Keratinocyte (primary cell): ENCODE data around the gene SNX20. TPM values are rescaled to one million over a fixed set of nuclear protein-coding genes. Genes with fewer than 3 reads are reported as not detected.

Source experiments
- DNase-seq: peaks from one replicate; pipeline ENCODE4 v3.0.0-alpha.2; 2011; ENCODE audit warnings: low read depth, missing footprints, low spot score
- FAIRE-seq: peaks from 2 replicates; lab custom pipeline; 2011; peaks lifted over from hg19 to GRCh38; lab: Jason Lieb, UNC
- H2AFZ ChIP-seq: 2 replicates; pipeline ENCODE4 v1.6.0; 2012; ENCODE audit warnings: low read length, control low read depth, inconsistent platforms; ENCODE audit not compliant: control insufficient read depth
- H3K27ac ChIP-seq: 2 replicates; pipeline ENCODE4 v1.5.1; 2011; ENCODE audit warnings: low read length; ENCODE audit not compliant: control insufficient read depth, insufficient read depth
- H3K27me3 ChIP-seq: 3 replicates; pipeline ENCODE4 v1.6.0; 2011; ENCODE audit warnings: low read length; ENCODE audit not compliant: control insufficient read depth, insufficient read depth; ENCODE audit errors: extremely low read depth
- H3K36me3 ChIP-seq, 2 experiments: 2 replicates in 1 of 2; 3 replicates in 1 of 2; pipeline ENCODE4 v1.5.1; 2011; ENCODE audit warnings: low read length in 2 of 2, mild to moderate bottlenecking in 1 of 2; ENCODE audit not compliant: control insufficient read depth in 2 of 2, insufficient read depth in 2 of 2; ENCODE audit errors: extremely low read depth in 1 of 2
- H3K4me1 ChIP-seq: 3 replicates; pipeline ENCODE4 v1.5.1; 2011; ENCODE audit warnings: low read length; ENCODE audit not compliant: control insufficient read depth, insufficient read depth; ENCODE audit errors: extremely low read depth
- H3K4me2 ChIP-seq: 3 replicates; pipeline ENCODE4 v1.6.0; 2011; ENCODE audit warnings: low read depth, low read length; ENCODE audit not compliant: control insufficient read depth, insufficient read depth; ENCODE audit errors: extremely low read depth
- H3K4me3 ChIP-seq, 3 experiments: fragments of 200-600 bp in 1 of 3; sonication (generic) in 1 of 3; 2 replicates in 2 of 3; 3 replicates in 1 of 3; pipeline ENCODE4 v1.5.1; 2011 to 2016; ENCODE audit warnings: low read length in 3 of 3, mild to moderate bottlenecking in 3 of 3, control low read depth in 2 of 3, inconsistent platforms in 1 of 3, low read depth in 1 of 3, mixed read lengths in 1 of 3, mixed run types in 1 of 3, moderate library complexity in 1 of 3; ENCODE audit not compliant: control insufficient read depth in 2 of 3, insufficient read depth in 2 of 3; ENCODE audit errors: extremely low read depth in 1 of 3
- H3K79me2 ChIP-seq: 2 replicates; pipeline ENCODE4 v1.6.0; 2012; ENCODE audit warnings: low read length; ENCODE audit not compliant: control insufficient read depth, insufficient read depth
- H3K9ac ChIP-seq: 3 replicates; pipeline ENCODE4 v1.6.0; 2011; ENCODE audit warnings: low read length; ENCODE audit not compliant: control insufficient read depth, insufficient read depth; ENCODE audit errors: extremely low read depth
- H3K9me1 ChIP-seq: 3 replicates; pipeline ENCODE4 v1.6.0; 2011; ENCODE audit warnings: low read length; ENCODE audit not compliant: control insufficient read depth, insufficient read depth; ENCODE audit errors: extremely low read depth
- H3K9me3 ChIP-seq: 2 replicates; pipeline ENCODE4 v1.5.1; 2012; ENCODE audit warnings: low read depth, low read length; ENCODE audit not compliant: control insufficient read depth
- H4K20me1 ChIP-seq: 3 replicates; pipeline ENCODE4 v1.6.0; 2011; ENCODE audit warnings: low read length; ENCODE audit not compliant: control insufficient read depth, insufficient read depth; ENCODE audit errors: extremely low read depth
- EZH2 ChIP-seq: IDR thresholded peaks from one replicate; pipeline ENCODE4 v1.6.1; 2012; ENCODE audit warnings: inconsistent platforms, mild to moderate bottlenecking, low read length, moderate library complexity
- dilution Hi-C: fragments of 300-500 bp; cut with MboI; formaldehyde crosslinking; loops from one replicate; pipeline ENCODE4 v1.7.0; 2020; ENCODE audit warnings: low sequenced_read_pairs; ENCODE audit not compliant: extremely low pct_ligation_motif_present
- polyA plus RNA-seq, 5 experiments: library from polyadenylated mRNA; depleted of rRNA in 3 of 5; stranded (reverse) in 3 of 5; stranded (forward) in 1 of 5; unstranded in 1 of 5; fragments of >200 nt; gene quantifications; 1 replicate in 1 of 5; 2 replicates in 3 of 5; 3 replicates in 1 of 5; pipeline versions ENCODE4 v1.2.1 to v1.2.3, GENCODE V29; 2011 to 2012; ENCODE audit warnings: missing spikeins in 2 of 5, low read depth in 1 of 5, low replicate concordance in 1 of 5
- TF ChIP-seq, protein P1 (sequence below), 3 experiments: IDR thresholded peaks in 1 of 3; conservative IDR thresholded peaks in 1 of 3; optimal IDR thresholded peaks in 1 of 3; 2 replicates in 2 of 3; 3 replicates in 1 of 3; pipeline versions ENCODE3 to v1.5.1; 2011; ENCODE audit warnings: low read length in 3 of 3, mild to moderate bottlenecking in 3 of 3, moderate library complexity in 2 of 3, control low read depth in 1 of 3, inconsistent platforms in 1 of 3; ENCODE audit not compliant: insufficient read depth in 2 of 3; ENCODE audit errors: extremely low read depth in 1 of 3

The SNX20 gene
- polyA plus RNA-seq, 1 donor (not counting 4 experiments of a cell fraction or from before 2014, with no cell fraction given): not detected

DNA sequence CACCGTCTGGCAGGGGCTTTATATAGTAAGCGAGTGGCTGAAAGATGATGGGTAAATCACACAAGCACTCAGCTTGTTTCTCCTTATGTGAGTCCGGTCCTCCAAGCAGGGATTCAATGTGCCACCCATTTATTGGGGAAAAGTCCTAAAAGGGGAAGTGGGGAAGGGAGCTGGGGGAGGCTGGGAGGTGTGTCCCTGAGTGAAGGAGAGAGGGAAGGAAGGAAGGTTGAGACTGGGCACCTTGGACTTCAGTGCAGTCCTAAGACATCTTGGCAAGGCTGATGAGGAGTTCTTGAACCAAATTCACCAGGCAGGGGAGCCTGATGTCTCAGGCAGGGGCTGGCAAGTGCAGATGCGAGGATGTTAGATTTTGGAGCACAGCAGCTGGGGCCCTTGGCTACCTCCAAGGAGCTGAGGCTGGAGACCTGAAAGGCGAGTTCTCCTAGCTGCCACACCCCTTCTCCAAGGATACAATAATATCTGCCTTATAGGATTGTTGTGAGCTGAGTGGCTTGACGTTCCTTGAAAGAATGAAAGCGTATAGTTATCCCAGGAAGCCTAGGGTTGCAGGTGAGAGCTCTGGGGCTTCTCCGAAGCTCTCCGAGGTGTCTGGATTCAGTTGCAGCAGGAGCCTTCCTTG is 37.8 kb upstream of the SNX20 start:
- Histone ChIP-seq H3K27ac (peak overlapping the region; percentile 39), H3K4me2 (peak overlapping the region; percentile 85)
- DNase-seq: no peak

DNA sequence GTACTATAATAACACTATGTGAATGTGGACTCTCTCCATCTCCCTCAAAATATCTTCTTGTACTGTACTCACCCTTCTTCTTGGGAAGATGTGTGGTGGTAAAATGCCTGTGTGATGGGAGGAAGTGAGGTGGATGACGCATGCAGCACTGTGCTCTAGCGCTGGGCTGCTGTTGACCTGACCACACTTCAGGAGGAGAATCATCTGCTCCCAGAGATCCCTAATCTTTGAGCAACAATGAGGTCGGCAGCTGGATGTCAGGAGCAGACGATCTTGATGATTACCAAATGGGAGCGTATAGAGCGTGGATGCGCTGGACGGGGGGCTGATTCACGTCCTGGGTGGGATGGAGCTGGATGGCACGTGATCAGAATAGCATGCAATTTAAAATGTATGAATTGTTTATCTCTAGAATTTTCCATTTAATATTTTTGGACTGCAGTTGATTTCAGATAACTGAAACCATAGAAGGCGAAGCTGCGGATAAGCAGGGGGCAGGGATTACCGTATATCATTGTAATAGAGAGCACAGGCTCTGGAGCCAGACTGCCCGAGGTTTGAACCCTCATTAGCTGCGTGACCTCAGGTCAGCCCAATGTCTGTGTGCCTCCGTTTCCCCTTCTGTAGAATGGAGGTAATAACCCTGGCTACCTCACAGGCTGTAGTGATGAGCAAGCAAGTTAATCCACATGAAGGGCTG is 37.1 kb upstream of the SNX20 start:
- DNase-seq: no peak
- Histone ChIP-seq H3K4me3 (no peak overlapping the region), H3K27me3 (no peaks in the 10 kb centered on the region), H3K27ac (no peak overlapping the region), H3K9ac (no peak overlapping the region), H4K20me1 (no peaks in the 10 kb centered on the region), H3K79me2 (no peaks in the 10 kb centered on the region), H2AFZ (no peak overlapping the region), H3K9me3 (no peaks in the 10 kb centered on the region), H3K4me2 (no peak overlapping the region), H3K9me1 (no peaks in the 10 kb centered on the region), H3K4me1 (peaks cover 16% of the 10 kb centered on the region), H3K36me3 (no peaks in the 10 kb centered on the region)
- no peak for FAIRE-seq
- TF ChIP-seq, protein P1, sequence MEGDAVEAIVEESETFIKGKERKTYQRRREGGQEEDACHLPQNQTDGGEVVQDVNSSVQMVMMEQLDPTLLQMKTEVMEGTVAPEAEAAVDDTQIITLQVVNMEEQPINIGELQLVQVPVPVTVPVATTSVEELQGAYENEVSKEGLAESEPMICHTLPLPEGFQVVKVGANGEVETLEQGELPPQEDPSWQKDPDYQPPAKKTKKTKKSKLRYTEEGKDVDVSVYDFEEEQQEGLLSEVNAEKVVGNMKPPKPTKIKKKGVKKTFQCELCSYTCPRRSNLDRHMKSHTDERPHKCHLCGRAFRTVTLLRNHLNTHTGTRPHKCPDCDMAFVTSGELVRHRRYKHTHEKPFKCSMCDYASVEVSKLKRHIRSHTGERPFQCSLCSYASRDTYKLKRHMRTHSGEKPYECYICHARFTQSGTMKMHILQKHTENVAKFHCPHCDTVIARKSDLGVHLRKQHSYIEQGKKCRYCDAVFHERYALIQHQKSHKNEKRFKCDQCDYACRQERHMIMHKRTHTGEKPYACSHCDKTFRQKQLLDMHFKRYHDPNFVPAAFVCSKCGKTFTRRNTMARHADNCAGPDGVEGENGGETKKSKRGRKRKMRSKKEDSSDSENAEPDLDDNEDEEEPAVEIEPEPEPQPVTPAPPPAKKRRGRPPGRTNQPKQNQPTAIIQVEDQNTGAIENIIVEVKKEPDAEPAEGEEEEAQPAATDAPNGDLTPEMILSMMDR (optimal IDR thresholded peaks at IDR 0.05 in 1 of 3, IDR thresholded peaks at IDR 0.05 in 1 of 3, conservative IDR thresholded peaks at IDR 0.05 in 1 of 3; ENCODE audit: extremely low read depth in 1 of 3, insufficient read depth in 2 of 3, low read length in 3 of 3): no peak
- TF ChIP-seq EZH2: no peak
- dilution Hi-C loops: no loop called here

More for the DNA sequence above, 37.8 kb upstream of the SNX20 start:
- TF ChIP-seq, protein P1 (optimal IDR thresholded peaks at IDR 0.05 in 1 of 3, IDR thresholded peaks at IDR 0.05 in 1 of 3, conservative IDR thresholded peaks at IDR 0.05 in 1 of 3; ENCODE audit: extremely low read depth in 1 of 3, insufficient read depth in 2 of 3, low read length in 3 of 3): no peak
- TF ChIP-seq EZH2: no peak
- Histone ChIP-seq H3K36me3 (no peaks in the 10 kb centered on the region), H4K20me1 (no peaks in the 10 kb centered on the region), H3K4me3 (peak overlapping the region; percentile 14 to 59 (median 30)), H3K9me3 (no peaks in the 10 kb centered on the region), H3K4me1 (peaks cover 16% of the 10 kb centered on the region), H3K9ac (peak overlapping the region; percentile 51), H3K9me1 (no peaks in the 10 kb centered on the region), H3K79me2 (no peaks in the 10 kb centered on the region), H3K27me3 (no peaks in the 10 kb centered on the region), H2AFZ (peak overlapping the region; percentile 88)
- FAIRE-seq: peak; percentile 76
- dilution Hi-C loops: no loop called here
